Measurements from ENCODE around the gene MVB12B. TPM values are rescaled to one million over a fixed set of nuclear protein-coding genes. Genes with fewer than 3 reads are reported as not detected.

Gene MVB12B
- total and polyA plus RNA-seq, 2 of the 13 experiments (the other 11 are each of a cell fraction or from before 2014, with no cell fraction given) = 12.1 to 30.1 TPM

GRCh38 chr9:126545106-126545505 lies 218.5 kb downstream of the MVB12B start:
- in situ Hi-C loops (cut with HindIII; ENCODE audit: extremely low pct_ligation_motif_present, low pct_unique_long_range_greater_than_20kb) (no loop called here), intact Hi-C loops (cut with micrococcal nuclease; ENCODE audit: unreplicated experiment) (no loop called here)
- Histone ChIP-seq H3K4me2 (ENCODE audit: low read depth, low read length) (no peak overlapping the region), H3K36me3 (replicated peaks in 1 of 2; ENCODE audit: control insufficient read depth in 1 of 2, insufficient read depth in 2 of 2, low read length in 2 of 2) (no peaks in the 10 kb centered on the region), H3K27me3 (ENCODE audit: control insufficient read depth in 1 of 2, insufficient read depth in 2 of 2, low read length in 2 of 2) (no peaks in the 10 kb centered on the region), H2AFZ (ENCODE audit: low read length) (no peak overlapping the region), H3K4me1 (ENCODE audit: insufficient read depth, low read length) (peaks cover 29% of the 10 kb centered on the region), H4K20me1 (ENCODE audit: insufficient read depth, low read length) (no peaks in the 10 kb centered on the region), H3K9ac (ENCODE audit: insufficient read depth, low read depth, low read length) (no peak overlapping the region), H3K27ac (ENCODE audit: extremely low read length, insufficient read depth, low read length) (no peak overlapping the region), H3K9me3 (ENCODE audit: low read length) (no peaks in the 10 kb centered on the region), H3K4me3 (replicated peaks in 1 of 3; ENCODE audit: insufficient read depth in 1 of 3, low read depth in 2 of 3, low read length in 3 of 3) (no peak overlapping the region), H3K79me2 (ENCODE audit: insufficient read depth, low read length) (no peaks in the 10 kb centered on the region)
- ATAC-seq (no peak), DNase-seq (ENCODE audit: low spot score) (no peak), FAIRE-seq (no peak)
- no TSS peak for BruUV-seq (replicated peaks)
- TF ChIP-seq ZBTB37 (CRISPR knock-in tag; IDR thresholded peaks at IDR 0.05) (no peak), AFF4 (CRISPR knock-in tag; IDR thresholded peaks at IDR 0.05) (no peak), ZKSCAN5 (CRISPR knock-in tag; IDR thresholded peaks at IDR 0.05) (no peak), ZMYM4 (CRISPR knock-in tag; IDR thresholded peaks at IDR 0.05) (no peak), MYC (CRISPR knock-in tag; IDR thresholded peaks at IDR 0.05; ENCODE audit: borderline replicate concordance) (no peak), NBN (conservative IDR thresholded peaks at IDR 0.05) (no peak), SRY (CRISPR knock-in tag; IDR thresholded peaks at IDR 0.05) (no peak), CHD2 (IDR thresholded peaks at IDR 0.05; ENCODE audit: low read depth, low read length) (no peak), CEBPG (CRISPR knock-in tag; IDR thresholded peaks at IDR 0.05) (no peak), ZNF34 (CRISPR knock-in tag; IDR thresholded peaks at IDR 0.05; ENCODE audit: borderline replicate concordance) (no peak), ZNF562 (CRISPR knock-in tag; IDR thresholded peaks at IDR 0.05; ENCODE audit: borderline replicate concordance) (no peak), ONECUT2 (CRISPR knock-in tag; IDR thresholded peaks at IDR 0.05) (no peak), ZNF891 (CRISPR knock-in tag; IDR thresholded peaks at IDR 0.05) (no peak)
- TF ChIP-seq, protein P1, sequence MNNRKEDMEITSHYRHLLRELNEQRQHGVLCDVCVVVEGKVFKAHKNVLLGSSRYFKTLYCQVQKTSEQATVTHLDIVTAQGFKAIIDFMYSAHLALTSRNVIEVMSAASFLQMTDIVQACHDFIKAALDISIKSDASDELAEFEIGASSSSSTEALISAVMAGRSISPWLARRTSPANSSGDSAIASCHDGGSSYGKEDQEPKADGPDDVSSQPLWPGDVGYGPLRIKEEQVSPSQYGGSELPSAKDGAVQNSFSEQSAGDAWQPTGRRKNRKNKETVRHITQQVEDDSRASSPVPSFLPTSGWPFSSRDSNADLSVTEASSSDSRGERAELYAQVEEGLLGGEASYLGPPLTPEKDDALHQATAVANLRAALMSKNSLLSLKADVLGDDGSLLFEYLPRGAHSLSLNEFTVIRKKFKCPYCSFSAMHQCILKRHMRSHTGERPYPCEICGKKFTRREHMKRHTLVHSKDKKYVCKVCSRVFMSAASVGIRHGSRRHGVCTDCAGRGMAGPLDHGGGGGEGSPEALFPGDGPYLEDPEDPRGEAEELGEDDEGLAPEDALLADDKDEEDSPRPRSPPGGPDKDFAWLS (CRISPR knock-in tag; IDR thresholded peaks at IDR 0.05; ENCODE audit: borderline replicate concordance) = no peak
- TF ChIP-seq, protein P2, sequence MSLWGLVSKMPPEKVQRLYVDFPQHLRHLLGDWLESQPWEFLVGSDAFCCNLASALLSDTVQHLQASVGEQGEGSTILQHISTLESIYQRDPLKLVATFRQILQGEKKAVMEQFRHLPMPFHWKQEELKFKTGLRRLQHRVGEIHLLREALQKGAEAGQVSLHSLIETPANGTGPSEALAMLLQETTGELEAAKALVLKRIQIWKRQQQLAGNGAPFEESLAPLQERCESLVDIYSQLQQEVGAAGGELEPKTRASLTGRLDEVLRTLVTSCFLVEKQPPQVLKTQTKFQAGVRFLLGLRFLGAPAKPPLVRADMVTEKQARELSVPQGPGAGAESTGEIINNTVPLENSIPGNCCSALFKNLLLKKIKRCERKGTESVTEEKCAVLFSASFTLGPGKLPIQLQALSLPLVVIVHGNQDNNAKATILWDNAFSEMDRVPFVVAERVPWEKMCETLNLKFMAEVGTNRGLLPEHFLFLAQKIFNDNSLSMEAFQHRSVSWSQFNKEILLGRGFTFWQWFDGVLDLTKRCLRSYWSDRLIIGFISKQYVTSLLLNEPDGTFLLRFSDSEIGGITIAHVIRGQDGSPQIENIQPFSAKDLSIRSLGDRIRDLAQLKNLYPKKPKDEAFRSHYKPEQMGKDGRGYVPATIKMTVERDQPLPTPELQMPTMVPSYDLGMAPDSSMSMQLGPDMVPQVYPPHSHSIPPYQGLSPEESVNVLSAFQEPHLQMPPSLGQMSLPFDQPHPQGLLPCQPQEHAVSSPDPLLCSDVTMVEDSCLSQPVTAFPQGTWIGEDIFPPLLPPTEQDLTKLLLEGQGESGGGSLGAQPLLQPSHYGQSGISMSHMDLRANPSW (CRISPR knock-in tag; IDR thresholded peaks at IDR 0.05; ENCODE audit: borderline replicate concordance) = no peak
- TF ChIP-seq, protein P3, sequence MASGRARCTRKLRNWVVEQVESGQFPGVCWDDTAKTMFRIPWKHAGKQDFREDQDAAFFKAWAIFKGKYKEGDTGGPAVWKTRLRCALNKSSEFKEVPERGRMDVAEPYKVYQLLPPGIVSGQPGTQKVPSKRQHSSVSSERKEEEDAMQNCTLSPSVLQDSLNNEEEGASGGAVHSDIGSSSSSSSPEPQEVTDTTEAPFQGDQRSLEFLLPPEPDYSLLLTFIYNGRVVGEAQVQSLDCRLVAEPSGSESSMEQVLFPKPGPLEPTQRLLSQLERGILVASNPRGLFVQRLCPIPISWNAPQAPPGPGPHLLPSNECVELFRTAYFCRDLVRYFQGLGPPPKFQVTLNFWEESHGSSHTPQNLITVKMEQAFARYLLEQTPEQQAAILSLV (CRISPR knock-in tag; IDR thresholded peaks at IDR 0.05; ENCODE audit: borderline replicate concordance) = no peak
- ChIA-PET POLR2A (no interaction called here), CTCF (ENCODE audit: low intra/inter-chr PET ratio, low total read pairs) (no interaction called here)
- 52% methylated on average over 7 of the region's 7 CpGs for WGBS (ENCODE audit: low lambda C conversion rate)
